Large intestine (tissue), 1 donor: ENCODE data around the gene FBXO22. TPM values are rescaled to one million over a fixed set of nuclear protein-coding genes. Genes with fewer than 3 reads are reported as not detected.

Source experiments
- polyA plus RNA-seq: library from polyadenylated mRNA; unstranded; fragments of 120-200 nt; gene quantifications from one replicate; pipeline ENCODE4 v1.2.1, GENCODE V29; 2013

The FBXO22 gene
- polyA plus RNA-seq, 1 donor, result 24.9 TPM

Other genes starting within 250 kb of the FBXO22 start
- 6.9 TPM for gene CSPG4, start 191.0 kb upstream of the FBXO22 start, polyA plus RNA-seq
- gene UBE2Q2, start 60.4 kb upstream of the FBXO22 start, polyA plus RNA-seq, result 16.6 TPM
- 1.6 TPM for gene NRG4, start 108.5 kb downstream of the FBXO22 start, polyA plus RNA-seq
- gene TMEM266, start 156.1 kb downstream of the FBXO22 start, polyA plus RNA-seq, result 1.3 TPM